Cardiac muscle cell (in vitro differentiated cells and primary cell): ENCODE results near the gene HYPK. TPM values are rescaled to one million over a fixed set of nuclear protein-coding genes. Genes with fewer than 3 reads are reported as not detected.

Source experiments
- DNase-seq, 2 donors: peaks; one replicate each; pipeline versions ENCODE4 v3.0.0 to v3.0.0-alpha.2; 2010 to 2017; ENCODE audit warnings: low read depth in 1 of 2, low spot score in 1 of 2
- H3K27ac ChIP-seq: fragments of 200-600 bp; sonication (generic); 2 replicates; pipeline ENCODE4 v1.5.1; 2016
- H3K27me3 ChIP-seq: fragments of 200-600 bp; sonication (generic); 2 replicates; pipeline ENCODE4 v1.6.0; 2016; ENCODE audit warnings: control low read depth
- H3K36me3 ChIP-seq: fragments of 200-600 bp; sonication (generic); 2 replicates; pipeline ENCODE4 v1.5.1; 2016; ENCODE audit warnings: control low read depth
- H3K4me1 ChIP-seq: fragments of 200-600 bp; sonication (generic); 2 replicates; pipeline ENCODE4 v1.8.1; 2017; ENCODE audit warnings: low read depth, mild to moderate bottlenecking, mixed run types
- H3K4me3 ChIP-seq: fragments of 200-600 bp; sonication (generic); 2 replicates; pipeline ENCODE4 v1.5.1; 2016; ENCODE audit warnings: mild to moderate bottlenecking
- H3K9me3 ChIP-seq: fragments of 200-600 bp; sonication (generic); 2 replicates; pipeline ENCODE4 v1.5.1; 2017; ENCODE audit warnings: low read depth, mild to moderate bottlenecking, control low read depth
- CTCF ChIP-seq: IDR thresholded peaks from 2 replicates; pipeline ENCODE4 v1.5.1; 2012; ENCODE audit warnings: low read depth, mild to moderate bottlenecking, low read length
- polyA plus RNA-seq: library from polyadenylated mRNA; unstranded; fragments of >200 nt; fragmentation: Nextera tagmentation; extraction: Ambion mirVana; gene quantifications from 2 replicates; pipeline ENCODE4 v1.2.1, GENCODE V29; 2016
- total RNA-seq: library from RNA; depleted of rRNA; stranded (reverse); fragments of >200 nt; gene quantifications from 2 replicates; pipeline ENCODE4 v1.2.3, GENCODE V29; 2016

The HYPK gene
- total RNA-seq (17.2 TPM in 2 replicates), polyA plus RNA-seq (12.8 and 16.5 TPM in 2 replicates)

- peak within 1 kb of the TSS; percentile 73 for H3K4me3 ChIP-seq
- peaks cover 6% of the 10 kb centered on the region for H3K4me1 ChIP-seq
- H3K27ac ChIP-seq, result peak within 1 kb of the TSS; percentile 89
- DNase-seq, result peak; percentile 86 to 93
- H3K36me3 ChIP-seq, result peaks cover 28% of the 10 kb centered on the region
- no peaks in the 10 kb centered on the region for H3K27me3 ChIP-seq
- TF ChIP-seq CTCF, result no peak
- H3K9me3 ChIP-seq, result no peaks in the 10 kb centered on the region
These were observed at the start of gene HYPK for GRCh38 chr15:43800286-43801141. TSS of gene HYPK (plus strand) at chr15:43800599. CDS start at chr15:43800623, 24 bp downstream.

GRCh38 chr15:43751885-43752284, 48.5 kb upstream of the HYPK start:
- no peak for TF ChIP-seq CTCF
- Histone ChIP-seq H3K27me3 (no peaks in the 10 kb centered on the region), H3K4me3 (no peak overlapping the region), H3K36me3 (peaks cover 37% of the 10 kb centered on the region), H3K9me3 (no peaks in the 10 kb centered on the region), H3K27ac (no peak overlapping the region), H3K4me1 (peaks cover 3% of the 10 kb centered on the region)
- no peak for DNase-seq

GRCh38 chr15:43762824-43763223, 37.6 kb upstream of the HYPK start:
- no peak for DNase-seq
- peaks cover 71% of the 10 kb centered on the region for H3K36me3 ChIP-seq
- H3K4me3 ChIP-seq, result no peak overlapping the region
- no peaks in the 10 kb centered on the region for H3K27me3 ChIP-seq
- H3K4me1 ChIP-seq, result peaks cover 6% of the 10 kb centered on the region
- TF ChIP-seq CTCF, result no peak
- H3K9me3 ChIP-seq, result no peaks in the 10 kb centered on the region
- H3K27ac ChIP-seq, result peak overlapping the region; percentile 6

GRCh38 chr15:43763819-43764446, 36.5 kb upstream of the HYPK start:
- H3K27me3 ChIP-seq, result no peaks in the 10 kb centered on the region
- no peak for TF ChIP-seq CTCF
- DNase-seq, result no peak
- no peak overlapping the region for H3K4me3 ChIP-seq
- H3K27ac ChIP-seq, result peak overlapping the region; percentile 6
- H3K36me3 ChIP-seq, result peaks cover 81% of the 10 kb centered on the region
- H3K9me3 ChIP-seq, result no peaks in the 10 kb centered on the region
- H3K4me1 ChIP-seq, result peaks cover 6% of the 10 kb centered on the region

GRCh38 chr15:43769584-43770228, 30.7 kb upstream of the HYPK start:
- Histone ChIP-seq H3K4me3 (no peak overlapping the region), H3K4me1 (peaks cover 6% of the 10 kb centered on the region), H3K27ac (no peak overlapping the region), H3K27me3 (no peaks in the 10 kb centered on the region), H3K36me3 (peaks cover 80% of the 10 kb centered on the region), H3K9me3 (no peaks in the 10 kb centered on the region)
- TF ChIP-seq CTCF, result peak; percentile 95
- peak; percentile 69 to 77 for DNase-seq
